Measurements from ENCODE around the gene ZNF616.

DNA sequence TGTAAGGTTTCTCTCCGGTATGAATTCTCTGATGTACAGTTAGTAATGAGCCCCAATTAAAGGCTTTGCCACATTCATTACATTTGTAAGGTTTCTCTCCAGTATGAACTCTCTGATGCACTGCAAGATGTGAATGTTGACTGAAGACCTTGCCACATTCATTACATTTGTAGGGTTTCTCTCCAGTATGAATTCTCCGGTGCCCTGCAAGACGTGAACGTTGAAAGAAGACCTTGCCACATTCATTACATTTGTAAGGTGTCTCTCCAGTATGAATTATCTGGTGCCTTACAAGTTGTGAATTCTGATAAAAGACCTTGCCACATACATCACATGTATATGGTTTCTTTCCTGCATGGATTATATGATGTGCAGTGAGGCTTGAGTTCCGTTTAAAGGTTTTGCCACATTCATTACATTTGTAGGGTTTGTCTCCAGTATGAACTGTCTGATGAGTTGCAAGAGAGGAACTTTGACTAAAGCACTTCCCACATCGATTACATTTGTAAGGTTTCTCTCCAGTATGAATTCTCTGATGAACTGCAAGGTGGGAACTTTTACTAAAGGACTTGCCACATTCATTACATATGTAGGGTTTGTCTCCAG, 73.4 kb downstream of the ZNF616 start:
- TF ChIP-seq, protein P1, sequence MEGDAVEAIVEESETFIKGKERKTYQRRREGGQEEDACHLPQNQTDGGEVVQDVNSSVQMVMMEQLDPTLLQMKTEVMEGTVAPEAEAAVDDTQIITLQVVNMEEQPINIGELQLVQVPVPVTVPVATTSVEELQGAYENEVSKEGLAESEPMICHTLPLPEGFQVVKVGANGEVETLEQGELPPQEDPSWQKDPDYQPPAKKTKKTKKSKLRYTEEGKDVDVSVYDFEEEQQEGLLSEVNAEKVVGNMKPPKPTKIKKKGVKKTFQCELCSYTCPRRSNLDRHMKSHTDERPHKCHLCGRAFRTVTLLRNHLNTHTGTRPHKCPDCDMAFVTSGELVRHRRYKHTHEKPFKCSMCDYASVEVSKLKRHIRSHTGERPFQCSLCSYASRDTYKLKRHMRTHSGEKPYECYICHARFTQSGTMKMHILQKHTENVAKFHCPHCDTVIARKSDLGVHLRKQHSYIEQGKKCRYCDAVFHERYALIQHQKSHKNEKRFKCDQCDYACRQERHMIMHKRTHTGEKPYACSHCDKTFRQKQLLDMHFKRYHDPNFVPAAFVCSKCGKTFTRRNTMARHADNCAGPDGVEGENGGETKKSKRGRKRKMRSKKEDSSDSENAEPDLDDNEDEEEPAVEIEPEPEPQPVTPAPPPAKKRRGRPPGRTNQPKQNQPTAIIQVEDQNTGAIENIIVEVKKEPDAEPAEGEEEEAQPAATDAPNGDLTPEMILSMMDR (conservative IDR thresholded peaks at IDR 0.05 in 1 of 2, IDR thresholded peaks at IDR 0.05 in 1 of 2; ENCODE audit: extremely low read depth in 1 of 2, insufficient read depth in 1 of 2, low read depth in 1 of 2, low read length in 2 of 2), result no peak
- TF ChIP-seq EZH2 (IDR thresholded peaks at IDR 0.05; ENCODE audit: borderline replicate concordance, low read length), result no peak

Data from mammary epithelial cell (primary cell).